Measurements from ENCODE around the gene GRIP1. TPM values are rescaled to one million over a fixed set of nuclear protein-coding genes. Genes with fewer than 3 reads are reported as not detected.

The GRIP1 gene
- total and polyA plus RNA-seq, 2 donors (not counting 3 experiments of a cell fraction or from before 2014, with no cell fraction given) = 0.04 to 0.69 TPM

DNA sequence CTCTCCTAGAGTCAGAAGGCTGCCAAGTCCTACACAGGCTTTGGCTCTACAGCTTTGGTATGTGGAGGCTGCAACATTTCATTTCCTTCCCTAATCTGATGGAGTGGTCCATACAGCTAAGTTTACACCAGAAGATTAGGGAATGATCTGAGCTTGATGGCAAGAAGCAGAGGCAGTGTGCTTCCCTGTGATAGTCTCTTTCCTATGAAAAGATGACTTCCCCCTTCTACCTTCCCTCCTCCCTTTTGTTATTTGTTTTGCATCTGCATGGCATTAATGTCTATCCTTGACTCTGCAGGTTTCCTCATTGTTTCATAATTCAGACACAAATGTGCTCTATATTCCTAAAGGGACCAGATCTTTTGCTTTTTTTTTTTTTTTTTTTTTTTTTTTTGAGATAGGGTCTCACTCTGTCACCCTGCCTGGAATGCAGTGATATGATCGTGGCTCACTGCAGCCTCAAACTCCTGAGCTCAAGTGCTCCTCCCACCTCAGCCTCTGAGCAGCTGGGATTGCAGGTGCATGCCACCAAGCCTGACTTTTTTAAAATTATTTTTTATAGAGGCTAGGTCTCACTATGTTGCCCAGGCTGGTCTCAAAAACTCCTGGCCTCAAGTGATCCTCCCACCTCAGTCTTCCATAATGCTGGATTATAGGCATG lies 76.3 kb downstream of the GRIP1 start:
- no peaks in the 10 kb centered on the region for H3K9me3 ChIP-seq (replicated peaks; ENCODE audit: control insufficient read depth, insufficient read depth, low read length)
- intact Hi-C loops (cut with micrococcal nuclease) (no loop called here), dilution Hi-C loops (cut with MboI; ENCODE audit: extremely low pct_ligation_motif_present, low sequenced_read_pairs) (no loop called here)
- H3K36me3 ChIP-seq (ENCODE audit: control insufficient read depth in 2 of 2, extremely low read depth in 1 of 2, insufficient read depth in 2 of 2, low read length in 2 of 2) = no peaks in the 10 kb centered on the region
- no peak overlapping the region for H2AFZ ChIP-seq (ENCODE audit: low read depth, low read length)
- no peak for FAIRE-seq
- TF ChIP-seq MYC (IDR thresholded peaks at IDR 0.05; ENCODE audit: low read depth, low read length) = no peak
- TF ChIP-seq, protein P1, sequence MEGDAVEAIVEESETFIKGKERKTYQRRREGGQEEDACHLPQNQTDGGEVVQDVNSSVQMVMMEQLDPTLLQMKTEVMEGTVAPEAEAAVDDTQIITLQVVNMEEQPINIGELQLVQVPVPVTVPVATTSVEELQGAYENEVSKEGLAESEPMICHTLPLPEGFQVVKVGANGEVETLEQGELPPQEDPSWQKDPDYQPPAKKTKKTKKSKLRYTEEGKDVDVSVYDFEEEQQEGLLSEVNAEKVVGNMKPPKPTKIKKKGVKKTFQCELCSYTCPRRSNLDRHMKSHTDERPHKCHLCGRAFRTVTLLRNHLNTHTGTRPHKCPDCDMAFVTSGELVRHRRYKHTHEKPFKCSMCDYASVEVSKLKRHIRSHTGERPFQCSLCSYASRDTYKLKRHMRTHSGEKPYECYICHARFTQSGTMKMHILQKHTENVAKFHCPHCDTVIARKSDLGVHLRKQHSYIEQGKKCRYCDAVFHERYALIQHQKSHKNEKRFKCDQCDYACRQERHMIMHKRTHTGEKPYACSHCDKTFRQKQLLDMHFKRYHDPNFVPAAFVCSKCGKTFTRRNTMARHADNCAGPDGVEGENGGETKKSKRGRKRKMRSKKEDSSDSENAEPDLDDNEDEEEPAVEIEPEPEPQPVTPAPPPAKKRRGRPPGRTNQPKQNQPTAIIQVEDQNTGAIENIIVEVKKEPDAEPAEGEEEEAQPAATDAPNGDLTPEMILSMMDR (IDR thresholded peaks at IDR 0.05; ENCODE audit: extremely low read depth in 1 of 2, insufficient read depth in 1 of 2, low read depth in 1 of 2, low read length in 2 of 2) = no peak
- no peak for TF ChIP-seq POLR2A (IDR thresholded peaks at IDR 0.05; ENCODE audit: low read depth, low read length)
- no peak for TF ChIP-seq JUN (IDR thresholded peaks at IDR 0.05; ENCODE audit: borderline replicate concordance, insufficient read depth, insufficient read length, low read depth)
- TF ChIP-seq FOS (IDR thresholded peaks at IDR 0.05; ENCODE audit: borderline replicate concordance, insufficient read depth, low read length) = no peak
- TF ChIP-seq GATA2 (IDR thresholded peaks at IDR 0.05; ENCODE audit: insufficient read depth, insufficient read length, low read depth, low read length) = no peak
- TF ChIP-seq, protein P2, sequence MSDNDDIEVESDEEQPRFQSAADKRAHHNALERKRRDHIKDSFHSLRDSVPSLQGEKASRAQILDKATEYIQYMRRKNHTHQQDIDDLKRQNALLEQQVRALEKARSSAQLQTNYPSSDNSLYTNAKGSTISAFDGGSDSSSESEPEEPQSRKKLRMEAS (IDR thresholded peaks at IDR 0.05; ENCODE audit: insufficient read depth, insufficient read length) = no peak
- no peak for TF ChIP-seq EZH2 (IDR thresholded peaks at IDR 0.05; ENCODE audit: borderline replicate concordance, low read depth, low read length, severe bottlenecking)
- no peak for TF ChIP-seq POLR2AphosphoS5 (IDR thresholded peaks at IDR 0.05; ENCODE audit: insufficient read depth, low read depth, low read length)
- BruUV-seq (replicated peaks) = no TSS peak
- ChIA-PET POLR2A (no interaction called here), CTCF (no interaction called here)
- no peaks in the 10 kb centered on the region for H3K79me2 ChIP-seq (ENCODE audit: control insufficient read depth, insufficient read depth, low read length)
- H3K4me1 ChIP-seq (ENCODE audit: control insufficient read depth, extremely low read depth, insufficient read depth, low read length) = no peaks in the 10 kb centered on the region
- H3K27me3 ChIP-seq (ENCODE audit: control insufficient read depth in 2 of 2, insufficient read depth in 2 of 2, low read length in 2 of 2) = peaks cover 5 to 9% of the 10 kb centered on the region in 2 experiments
- H4K20me1 ChIP-seq (replicated peaks; ENCODE audit: control insufficient read depth, extremely low read depth, insufficient read depth, low read length) = no peaks in the 10 kb centered on the region
- H3K27ac ChIP-seq (ENCODE audit: insufficient read depth, low read depth, low read length) = no peak overlapping the region
- no peak overlapping the region for H3K9ac ChIP-seq (replicated peaks; ENCODE audit: extremely low read depth, insufficient read depth, low read length)
- H3K9me1 ChIP-seq (replicated peaks; ENCODE audit: control insufficient read depth, extremely low read depth, insufficient read depth, low read length) = no peaks in the 10 kb centered on the region
- DNase-seq (ENCODE audit: low read depth, low spot score) = no peak
- H3K4me3 ChIP-seq (replicated peaks in 1 of 3; ENCODE audit: insufficient read depth in 1 of 3, low read depth in 1 of 3, low read length in 3 of 3) = no peak overlapping the region
- H3K4me2 ChIP-seq (ENCODE audit: insufficient read depth, low read length) = no peak overlapping the region

Measured in endothelial cell of umbilical vein (primary cell).